Testis (tissue), 2 donors: ENCODE measurements around the gene GSTT2.
"Not testable (repeated sequence)": the region's sequence is repeated elsewhere in the genome, so short reads cannot be mapped to it uniquely, and the experiment has no call there.

ENCODE experiments used
- POLR2A ChIP-seq: fragments of 450-650 bp; IDR thresholded peaks from one replicate; pipeline ENCODE4 v1.6.1; 2017; ENCODE audit warnings: antibody characterized with exemption, mild to moderate bottlenecking, moderate library complexity
- TF ChIP-seq, protein P1 (sequence below), 3 experiments: fragments of 450-650 bp in 2 of 3; fragments of 200-600 bp in 1 of 3; sonication (generic) in 1 of 3; IDR thresholded peaks; one replicate each; pipeline ENCODE4 v1.5.1; 2016 to 2019; ENCODE audit warnings: antibody characterized with exemption in 3 of 3, mild to moderate bottlenecking in 2 of 3, moderate library complexity in 1 of 3

DNA sequence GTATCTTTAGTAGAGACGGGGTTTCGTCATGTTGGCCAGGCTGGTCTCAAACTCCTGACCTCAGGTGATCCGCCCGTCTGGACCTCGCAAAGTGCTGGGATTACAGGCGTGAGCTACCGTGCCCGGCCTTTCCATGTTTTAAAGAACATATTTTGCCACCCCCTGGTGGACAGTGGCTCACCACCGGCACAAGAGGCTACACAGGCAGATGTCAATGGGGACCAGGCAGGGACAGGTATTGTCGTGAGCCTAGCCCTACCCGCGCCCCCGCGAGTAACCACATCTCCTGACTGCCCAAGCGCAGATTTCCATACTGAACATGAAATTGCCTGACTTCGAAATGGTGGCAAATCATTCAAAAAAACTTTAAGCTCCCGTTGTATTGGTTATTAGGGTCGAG lies 13.8 kb upstream of the GSTT2 start:
- TF ChIP-seq, protein P1, sequence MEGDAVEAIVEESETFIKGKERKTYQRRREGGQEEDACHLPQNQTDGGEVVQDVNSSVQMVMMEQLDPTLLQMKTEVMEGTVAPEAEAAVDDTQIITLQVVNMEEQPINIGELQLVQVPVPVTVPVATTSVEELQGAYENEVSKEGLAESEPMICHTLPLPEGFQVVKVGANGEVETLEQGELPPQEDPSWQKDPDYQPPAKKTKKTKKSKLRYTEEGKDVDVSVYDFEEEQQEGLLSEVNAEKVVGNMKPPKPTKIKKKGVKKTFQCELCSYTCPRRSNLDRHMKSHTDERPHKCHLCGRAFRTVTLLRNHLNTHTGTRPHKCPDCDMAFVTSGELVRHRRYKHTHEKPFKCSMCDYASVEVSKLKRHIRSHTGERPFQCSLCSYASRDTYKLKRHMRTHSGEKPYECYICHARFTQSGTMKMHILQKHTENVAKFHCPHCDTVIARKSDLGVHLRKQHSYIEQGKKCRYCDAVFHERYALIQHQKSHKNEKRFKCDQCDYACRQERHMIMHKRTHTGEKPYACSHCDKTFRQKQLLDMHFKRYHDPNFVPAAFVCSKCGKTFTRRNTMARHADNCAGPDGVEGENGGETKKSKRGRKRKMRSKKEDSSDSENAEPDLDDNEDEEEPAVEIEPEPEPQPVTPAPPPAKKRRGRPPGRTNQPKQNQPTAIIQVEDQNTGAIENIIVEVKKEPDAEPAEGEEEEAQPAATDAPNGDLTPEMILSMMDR (IDR thresholded peaks at IDR 0.05), result not testable (repeated sequence)
- not testable (repeated sequence) for TF ChIP-seq POLR2A
